ENCODE data around the gene DMD.

The DMD gene

GRCh38 chrX:31132821-31133241 lies 2078.5 kb downstream of the DMD start:
- H3K27me3 ChIP-seq (replicated peaks; ENCODE audit: insufficient read depth, low read length), result no peaks in the 10 kb centered on the region
- DNase-seq, result no peak

GRCh38 chrX:31130457-31131220 lies 2080.7 kb downstream of the DMD start:
- H3K27me3 ChIP-seq (replicated peaks; ENCODE audit: insufficient read depth, low read length), result no peaks in the 10 kb centered on the region
- no peak overlapping the region for H3K9ac ChIP-seq (ENCODE audit: low read length)
- no peak overlapping the region for H3K4me3 ChIP-seq (ENCODE audit: low read length)
- no peaks in the 10 kb centered on the region for H3K9me3 ChIP-seq (replicated peaks; ENCODE audit: insufficient read depth, low read length)
- H3F3A ChIP-seq (ENCODE audit: insufficient read depth, low read length), result peaks cover under 1% of the 10 kb centered on the region; the same call in 1 of the 2 replicates
- H2AFZ ChIP-seq (ENCODE audit: low read length), result no peak overlapping the region
- peaks cover 3% of the 10 kb centered on the region; the same call in 1 of the 2 replicates for H3K4me1 ChIP-seq (ENCODE audit: low read length)
- DNase-seq, result no peak
- H3K9me2 ChIP-seq (replicated peaks; ENCODE audit: insufficient read depth, low read length), result no peaks in the 10 kb centered on the region
- H3K36me3 ChIP-seq (replicated peaks; ENCODE audit: insufficient read depth, low read length), result no peaks in the 10 kb centered on the region
- H3K4me2 ChIP-seq (ENCODE audit: low read depth, low read length), result no peak overlapping the region
- H3K27ac ChIP-seq (ENCODE audit: low read length), result no peak overlapping the region
- no peaks in the 10 kb centered on the region for H3K79me2 ChIP-seq (ENCODE audit: low read length)
- no peaks in the 10 kb centered on the region for H4K20me1 ChIP-seq (ENCODE audit: insufficient read depth, low read length)
- no peak for TF ChIP-seq EZH2phosphoT487 (IDR thresholded peaks at IDR 0.05; ENCODE audit: low read length)

More at GRCh38 chrX:31132821-31133241, 2078.5 kb downstream of the DMD start:
- Histone ChIP-seq H3K9me3 (replicated peaks; ENCODE audit: insufficient read depth, low read length) (no peaks in the 10 kb centered on the region), H3K9ac (ENCODE audit: low read length) (no peak overlapping the region), H3K4me1 (ENCODE audit: low read length) (peaks cover 7% of the 10 kb centered on the region; the same call in 1 of the 2 replicates), H3K9me2 (replicated peaks; ENCODE audit: insufficient read depth, low read length) (no peaks in the 10 kb centered on the region), H3K27ac (ENCODE audit: low read length) (no peak overlapping the region), H3K36me3 (replicated peaks; ENCODE audit: insufficient read depth, low read length) (no peaks in the 10 kb centered on the region), H3K79me2 (ENCODE audit: low read length) (no peaks in the 10 kb centered on the region), H2AFZ (ENCODE audit: low read length) (no peak overlapping the region), H3K4me3 (ENCODE audit: low read length) (no peak overlapping the region), H3K4me2 (ENCODE audit: low read depth, low read length) (no peak overlapping the region), H4K20me1 (ENCODE audit: insufficient read depth, low read length) (no peaks in the 10 kb centered on the region), H3F3A (ENCODE audit: insufficient read depth, low read length) (peaks cover 6% of the 10 kb centered on the region; the same call in 1 of the 2 replicates)
- TF ChIP-seq EZH2phosphoT487 (IDR thresholded peaks at IDR 0.05; ENCODE audit: low read length), result no peak
- no peak for TF ChIP-seq CTCF (IDR thresholded peaks at IDR 0.05; ENCODE audit: low read length)
- TF ChIP-seq EZH2 (optimal IDR thresholded peaks at IDR 0.05; ENCODE audit: low read depth, low read length), result no peak

- no peaks in the 10 kb centered on the region for H3K27me3 ChIP-seq (replicated peaks; ENCODE audit: insufficient read depth, low read length)
- no peaks in the 10 kb centered on the region for H4K20me1 ChIP-seq (ENCODE audit: insufficient read depth, low read length)
- H3K9me2 ChIP-seq (replicated peaks; ENCODE audit: insufficient read depth, low read length), result no peaks in the 10 kb centered on the region
- DNase-seq, result no peak
- H3K79me2 ChIP-seq (ENCODE audit: low read length), result no peaks in the 10 kb centered on the region
- no peaks in the 10 kb centered on the region for H3K4me1 ChIP-seq (ENCODE audit: low read length)
- no peak overlapping the region for H2AFZ ChIP-seq (ENCODE audit: low read length)
- no peaks in the 10 kb centered on the region for H3F3A ChIP-seq (ENCODE audit: insufficient read depth, low read length)
- no peak overlapping the region for H3K4me2 ChIP-seq (ENCODE audit: low read depth, low read length)
- no peaks in the 10 kb centered on the region for H3K36me3 ChIP-seq (replicated peaks; ENCODE audit: insufficient read depth, low read length)
- H3K9me3 ChIP-seq (replicated peaks; ENCODE audit: insufficient read depth, low read length), result no peaks in the 10 kb centered on the region
- no peak overlapping the region for H3K27ac ChIP-seq (ENCODE audit: low read length)
- no peak for TF ChIP-seq EZH2phosphoT487 (IDR thresholded peaks at IDR 0.05; ENCODE audit: low read length)
- no peak for TF ChIP-seq CTCF (IDR thresholded peaks at IDR 0.05; ENCODE audit: low read length)
- TF ChIP-seq EZH2 (optimal IDR thresholded peaks at IDR 0.05; ENCODE audit: low read depth, low read length), result no peak
- no peak overlapping the region for H3K4me3 ChIP-seq (ENCODE audit: low read length)
- H3K9ac ChIP-seq (ENCODE audit: low read length), result no peak overlapping the region
Measured at GRCh38 chrX:31128855-31129254, 2082.5 kb downstream of the DMD start.

- H3K9ac ChIP-seq (ENCODE audit: low read length), result no peak overlapping the region
- no peaks in the 10 kb centered on the region for H3F3A ChIP-seq (ENCODE audit: insufficient read depth, low read length)
- H3K4me3 ChIP-seq (ENCODE audit: low read length), result no peak overlapping the region
- H3K9me3 ChIP-seq (replicated peaks; ENCODE audit: insufficient read depth, low read length), result no peaks in the 10 kb centered on the region
- H3K27me3 ChIP-seq (replicated peaks; ENCODE audit: insufficient read depth, low read length), result no peaks in the 10 kb centered on the region
- DNase-seq, result no peak
- TF ChIP-seq EZH2phosphoT487 (IDR thresholded peaks at IDR 0.05; ENCODE audit: low read length), result no peak
- H4K20me1 ChIP-seq (ENCODE audit: insufficient read depth, low read length), result no peaks in the 10 kb centered on the region
- no peak overlapping the region for H3K27ac ChIP-seq (ENCODE audit: low read length)
- H3K79me2 ChIP-seq (ENCODE audit: low read length), result no peaks in the 10 kb centered on the region
- no peaks in the 10 kb centered on the region for H3K36me3 ChIP-seq (replicated peaks; ENCODE audit: insufficient read depth, low read length)
- no peaks in the 10 kb centered on the region for H3K4me1 ChIP-seq (ENCODE audit: low read length)
- no peak overlapping the region for H3K4me2 ChIP-seq (ENCODE audit: low read depth, low read length)
- no peaks in the 10 kb centered on the region for H3K9me2 ChIP-seq (replicated peaks; ENCODE audit: insufficient read depth, low read length)
- H2AFZ ChIP-seq (ENCODE audit: low read length), result no peak overlapping the region
Measured at GRCh38 chrX:31127716-31128115, 2083.6 kb downstream of the DMD start.

Data from MM.1S (cell line).